Heart right ventricle (tissue), 16 donors: ENCODE data around the gene NFKBIB. TPM values are rescaled to one million over a fixed set of nuclear protein-coding genes. Genes with fewer than 3 reads are reported as not detected.

Source experiments
- ATAC-seq, 8 donors: fragments of 200-7000 bp; cut with Tn5 transposase; one replicate each; pipeline ENCODE4 v1.9.1; 2020; ENCODE audit warnings: mild to moderate bottlenecking in 8 of 8, moderate library complexity in 8 of 8, moderate number of reproducible peaks in 1 of 8
- DNase-seq, 2 donors: peaks; one replicate each; pipeline ENCODE4 v3.0.0-alpha.2; 2020
- H3K27ac ChIP-seq, 10 donors: fragments of 200-600 bp; sonication (generic) in 2 of 10; one replicate each; pipeline versions ENCODE4 v1.5.0 to v1.8.0; 2020 to 2022; ENCODE audit warnings: mild to moderate bottlenecking in 3 of 10
- H3K27me3 ChIP-seq, 7 donors: fragments of 200-600 bp; one replicate each; pipeline ENCODE4 v1.8.0; 2021 to 2022; ENCODE audit warnings: mild to moderate bottlenecking in 2 of 7
- H3K36me3 ChIP-seq, 9 donors: fragments of 200-600 bp; sonication (generic) in 1 of 9; one replicate each; pipeline versions ENCODE4 v1.5.0 to v1.8.0; 2020 to 2022; ENCODE audit warnings: mild to moderate bottlenecking in 2 of 9
- H3K4me1 ChIP-seq, 9 donors: fragments of 200-600 bp; sonication (generic) in 1 of 9; one replicate each; pipeline versions ENCODE4 v1.5.0 to v1.8.0; 2020 to 2022; ENCODE audit warnings: mild to moderate bottlenecking in 4 of 9
- H3K4me3 ChIP-seq, 10 donors: fragments of 200-600 bp; sonication (generic) in 2 of 10; one replicate each; pipeline versions ENCODE4 v1.5.0 to v1.8.0; 2020 to 2022; ENCODE audit warnings: mild to moderate bottlenecking in 7 of 10, moderate library complexity in 2 of 10
- H3K9me3 ChIP-seq, 11 donors: fragments of 200-600 bp in 10 of 11; sonication (generic) in 2 of 11; one replicate each; pipeline versions ENCODE4 v1.5.0 to v1.8.0; 2013 to 2022; ENCODE audit warnings: mild to moderate bottlenecking in 2 of 11, control low read depth in 1 of 11, moderate library complexity in 1 of 11
- WGBS, 2 donors: extraction: QIAGEN DNeasy Blood & Tissue Kit; methylation state at CpG; one replicate each; pipeline ENCODE4 v1.1.7; 2013; ENCODE audit warnings: inconsistent platforms in 1 of 2; 5-methylcytosine and 5-hydroxymethylcytosine counted together
- intact Hi-C, 10 donors: fragments of 100-400 bp; cut with DNase I; formaldehyde crosslinking; loops; one replicate each; pipeline versions ENCODE4 v1.11.1 to v1.14.2; 2022
- polyA plus RNA-seq, 2 donors: library from polyadenylated mRNA; stranded (reverse); fragments of 200-250 nt; gene quantifications; one replicate each; pipeline ENCODE4 v1.2.3, GENCODE V29; 2013
- total RNA-seq, 10 donors: library from RNA; stranded (reverse); fragmentation: NEBNext Ultra II Directional in 3 of 10; extraction: Animal tissue kit (Norgen Biotek cat#: 25700) in 3 of 10; gene quantifications; one replicate each; pipeline versions ENCODE4 v1.2.1 to v1.2.4, GENCODE V29; 2021 to 2023
- TF ChIP-seq, protein P1 (sequence below), 9 donors: fragments of 200-600 bp; sonication (generic) in 2 of 9; IDR thresholded peaks; one replicate each; pipeline versions ENCODE4 v1.5.0 to v1.8.0; 2021 to 2022; ENCODE audit warnings: antibody characterized with exemption in 9 of 9, mild to moderate bottlenecking in 5 of 9, moderate library complexity in 1 of 9
- donor health status: Arrhythmogenic right ventricular cardiomyopathy.
- donor health status: ischemic (EF 13 %, LVEDD 7.1; RV severe dilation, severe dysfunction).
- donor health status: healthy with polysubstance abuse.
- donor health status: DM: no; HTN: yes; CAD: no.
- donor health status: DM: no; HTN: no; CAD: no.
- donor health status: ischemic (EF 25% LVEDD 6.9; RV normal size, moderate dysfunction).
- donor health status: ischemic (EF 25% LVEDD 5.7; RV mildly dilated, moderate dysfunction).
- donor health status: healthy.
- donor health status: DM: yes; HTN: yes; CAD: no.
- donor health status: Ischemic cardiomyopathy.
- donor health status: ischemic (EF 35%, LVEDD 5.7; RV mildly dilated, moderate dysfunction).
- donor health status: nonischemic (EF 11% LVEDD 7.7; RV severe dilation, severe dysfunction).
- donor health status: DM: yes; HTN: yes; CAD: no.
- donor health status: PGD.
- donor health status: ischemic (EF 29% LVEDD 5.4; RV normal size, mild dysfunction).
- donor health status: nonischemic (EF 23%, LVEDD 6.1; RV moderate dilation, normal function).

The NFKBIB gene
- total and polyA plus RNA-seq, 12 donors, result 16.1 to 79.8 (median 22.7) TPM

GRCh38 chr19:38941979-38942378 is 42.2 kb downstream of the NFKBIB start:
- H3K4me1 ChIP-seq, result no peaks in the 10 kb centered on the region
- H3K36me3 ChIP-seq, result peaks cover 0 to 4% (median 0%) of the 10 kb centered on the region in 9 donors
- intact Hi-C loops, result no loop called here
- TF ChIP-seq, protein P1, sequence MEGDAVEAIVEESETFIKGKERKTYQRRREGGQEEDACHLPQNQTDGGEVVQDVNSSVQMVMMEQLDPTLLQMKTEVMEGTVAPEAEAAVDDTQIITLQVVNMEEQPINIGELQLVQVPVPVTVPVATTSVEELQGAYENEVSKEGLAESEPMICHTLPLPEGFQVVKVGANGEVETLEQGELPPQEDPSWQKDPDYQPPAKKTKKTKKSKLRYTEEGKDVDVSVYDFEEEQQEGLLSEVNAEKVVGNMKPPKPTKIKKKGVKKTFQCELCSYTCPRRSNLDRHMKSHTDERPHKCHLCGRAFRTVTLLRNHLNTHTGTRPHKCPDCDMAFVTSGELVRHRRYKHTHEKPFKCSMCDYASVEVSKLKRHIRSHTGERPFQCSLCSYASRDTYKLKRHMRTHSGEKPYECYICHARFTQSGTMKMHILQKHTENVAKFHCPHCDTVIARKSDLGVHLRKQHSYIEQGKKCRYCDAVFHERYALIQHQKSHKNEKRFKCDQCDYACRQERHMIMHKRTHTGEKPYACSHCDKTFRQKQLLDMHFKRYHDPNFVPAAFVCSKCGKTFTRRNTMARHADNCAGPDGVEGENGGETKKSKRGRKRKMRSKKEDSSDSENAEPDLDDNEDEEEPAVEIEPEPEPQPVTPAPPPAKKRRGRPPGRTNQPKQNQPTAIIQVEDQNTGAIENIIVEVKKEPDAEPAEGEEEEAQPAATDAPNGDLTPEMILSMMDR (IDR thresholded peaks at IDR 0.05), result no peak
- no peaks in the 10 kb centered on the region for H3K27me3 ChIP-seq
- H3K27ac ChIP-seq, result no peak overlapping the region
- H3K4me3 ChIP-seq, result no peak overlapping the region
- ATAC-seq (no peak), DNase-seq (no peak)
- no peaks in the 10 kb centered on the region for H3K9me3 ChIP-seq
- WGBS, 2 donors, result 78 to 87% methylated on average over 2 of the region's 2 CpGs

DNA sequence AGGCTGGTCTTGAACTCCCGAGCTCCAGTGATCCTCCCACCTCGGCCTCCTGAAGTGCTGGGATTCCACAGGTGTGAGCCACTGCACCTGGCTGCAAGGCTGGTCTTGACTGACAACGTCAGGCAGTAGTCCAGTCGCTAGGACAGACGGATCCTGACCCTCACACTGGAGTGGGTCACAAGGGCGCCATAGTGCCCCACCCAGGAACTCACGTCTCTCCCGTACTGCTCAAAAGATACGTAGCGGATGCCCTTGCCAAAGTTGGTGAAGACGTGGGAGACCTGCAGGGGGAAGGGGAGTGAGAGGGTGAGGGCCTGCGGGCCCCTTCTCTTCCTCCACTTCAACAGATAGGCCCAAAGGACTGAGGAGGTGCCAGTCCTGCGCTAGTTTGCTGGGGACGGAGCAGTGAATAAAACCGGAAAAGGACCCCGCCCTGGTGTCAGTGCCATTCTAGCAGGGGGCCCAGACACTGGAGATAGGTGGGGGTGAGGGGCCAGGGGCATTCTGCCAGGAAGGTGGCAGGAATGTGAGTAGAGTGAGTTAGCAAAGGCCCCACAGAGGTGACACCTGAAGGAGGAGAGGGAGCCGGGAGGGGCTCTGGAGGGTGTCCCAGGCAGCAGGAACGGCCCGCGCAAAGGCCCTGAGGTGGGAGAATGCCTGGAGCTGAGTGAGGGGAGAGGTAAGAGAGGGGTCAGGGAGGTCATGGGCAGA is 42.9 kb downstream of the NFKBIB start:
- Histone ChIP-seq H3K9me3 (no peaks in the 10 kb centered on the region), H3K36me3 (peaks cover 0 to 4% (median 0%) of the 10 kb centered on the region in 9 donors), H3K4me1 (no peaks in the 10 kb centered on the region), H3K4me3 (no peak overlapping the region), H3K27me3 (no peaks in the 10 kb centered on the region), H3K27ac (no peak overlapping the region)
- DNase-seq (no peak), ATAC-seq (peak in 1 of 8 donors; percentile 44)
- intact Hi-C loops, result no loop called here
- 81 to 86% methylated on average over 20 of the region's 20 CpGs for WGBS, 2 donors
- TF ChIP-seq, protein P1 (IDR thresholded peaks at IDR 0.05), result no peak

GRCh38 chr19:38944981-38945506 is 45.3 kb downstream of the NFKBIB start:
- no peaks in the 10 kb centered on the region for H3K9me3 ChIP-seq
- peaks cover 0 to 8% (median under 1%) of the 10 kb centered on the region in 7 donors for H3K27me3 ChIP-seq
- intact Hi-C loops, result no loop called here
- TF ChIP-seq, protein P1 (IDR thresholded peaks at IDR 0.05), result no peak
- WGBS, 2 donors, result 86 to 87% methylated on average over 12 of the region's 12 CpGs
- H3K4me1 ChIP-seq, result peaks cover 0 to 6% (median 4%) of the 10 kb centered on the region in 9 donors
- H3K4me3 ChIP-seq, result no peak overlapping the region
- H3K27ac ChIP-seq, result no peak overlapping the region
- DNase-seq, result no peak
- H3K36me3 ChIP-seq, result peaks cover 0 to 4% (median 0%) of the 10 kb centered on the region in 9 donors
- ATAC-seq, result no peak

- ATAC-seq, result no peak
These were observed 45.9 kb downstream of the NFKBIB start for GRCh38 chr19:38945562-38946228.

More at GRCh38 chr19:38945562-38946228, 45.9 kb downstream of the NFKBIB start:
- no peak for DNase-seq
- TF ChIP-seq, protein P1 (IDR thresholded peaks at IDR 0.05), result no peak
- no peaks in the 10 kb centered on the region for H3K9me3 ChIP-seq
- intact Hi-C loops, result no loop called here
- H3K27me3 ChIP-seq, result peaks cover 0 to 15% (median 4%) of the 10 kb centered on the region in 7 donors
- peaks cover 0 to 4% (median 0%) of the 10 kb centered on the region in 9 donors for H3K36me3 ChIP-seq
- peaks cover 0 to 12% (median 8%) of the 10 kb centered on the region in 9 donors for H3K4me1 ChIP-seq
- no peak overlapping the region for H3K4me3 ChIP-seq
- 91 to 94% methylated on average over 3 of the region's 3 CpGs for WGBS, 2 donors
- no peak overlapping the region for H3K27ac ChIP-seq
